ENCODE results near the gene CEP112.

- TF ChIP-seq CTCF (IDR thresholded peaks at IDR 0.05 in 2 of 3, conservative IDR thresholded peaks at IDR 0.05 in 1 of 3; ENCODE audit: insufficient read depth in 2 of 3, low read depth in 1 of 3, low read length in 3 of 3) (no peak), NRF1 (conservative IDR thresholded peaks at IDR 0.05 in 1 of 2, IDR thresholded peaks at IDR 0.05 in 1 of 2) (no peak), POLR2A (conservative IDR thresholded peaks at IDR 0.05) (no peak)
Measured at GRCh38 chr17:65589321-65589720, 602.6 kb downstream of the CEP112 start.
